HEK293 (cell line): ENCODE measurements around the gene ZFP36L1.

Experiments
- BCL11A ChIP-seq: fragments of 450-650 bp; formaldehyde crosslinking; IDR thresholded peaks from 2 replicates; pipeline ENCODE4 v1.5.1; 2016; ENCODE audit warnings: low read depth, missing biosample characterization, missing genetic modification characterization
- EGR2 ChIP-seq: fragments of 450-650 bp; formaldehyde crosslinking; IDR thresholded peaks from 2 replicates; pipeline ENCODE4 v1.5.1; 2016; ENCODE audit warnings: low read depth, missing biosample characterization, missing genetic modification characterization
- GLIS2 ChIP-seq: fragments of 450-650 bp; formaldehyde crosslinking; IDR thresholded peaks from 2 replicates; pipeline ENCODE4 v1.5.1; 2016; ENCODE audit warnings: missing biosample characterization, missing genetic modification characterization
- IKZF3 ChIP-seq: fragments of 450-650 bp; IDR thresholded peaks from 2 replicates; pipeline ENCODE4 v1.5.0; 2018; ENCODE audit warnings: missing biosample characterization, mild to moderate bottlenecking, missing genetic modification characterization, moderate library complexity
- KLF1 ChIP-seq: fragments of 450-650 bp; formaldehyde crosslinking; IDR thresholded peaks from 2 replicates; pipeline ENCODE4 v1.5.1; 2016; ENCODE audit warnings: missing biosample characterization, missing genetic modification characterization
- SP3 ChIP-seq: fragments of 450-650 bp; formaldehyde crosslinking; IDR thresholded peaks from 2 replicates; pipeline ENCODE4 v1.5.1; 2016; ENCODE audit warnings: missing biosample characterization, missing genetic modification characterization
- ZBTB17 ChIP-seq: fragments of 450-650 bp; formaldehyde crosslinking; IDR thresholded peaks from 2 replicates; pipeline ENCODE4 v1.5.1; 2016; ENCODE audit warnings: missing biosample characterization, missing genetic modification characterization
- ZBTB20 ChIP-seq: fragments of 450-650 bp; formaldehyde crosslinking; IDR thresholded peaks from 2 replicates; pipeline ENCODE4 v1.5.1; 2016; ENCODE audit warnings: missing biosample characterization, missing genetic modification characterization
- ZBTB8A ChIP-seq: fragments of 450-650 bp; formaldehyde crosslinking; IDR thresholded peaks from 2 replicates; pipeline ENCODE4 v1.5.1; 2016; ENCODE audit warnings: missing biosample characterization, missing genetic modification characterization
- ZFHX2 ChIP-seq: fragments of 450-650 bp; formaldehyde crosslinking; conservative IDR thresholded peaks from 2 replicates; pipeline ENCODE4 v1.5.1; 2016; ENCODE audit warnings: missing biosample characterization, missing genetic modification characterization
- ZNF10 ChIP-seq: fragments of 450-650 bp; formaldehyde crosslinking; IDR thresholded peaks from 2 replicates; pipeline ENCODE4 v1.5.1; 2017; ENCODE audit warnings: missing biosample characterization, missing genetic modification characterization
- ZNF155 ChIP-seq: fragments of 450-650 bp; formaldehyde crosslinking; IDR thresholded peaks from 2 replicates; pipeline ENCODE4 v1.5.1; 2016; ENCODE audit warnings: missing biosample characterization, missing genetic modification characterization
- ZNF174 ChIP-seq: fragments of 450-650 bp; formaldehyde crosslinking; IDR thresholded peaks from 2 replicates; pipeline ENCODE4 v1.5.0; 2017; ENCODE audit warnings: missing biosample characterization, mild to moderate bottlenecking, missing genetic modification characterization
- ZNF37A ChIP-seq: fragments of 450-650 bp; IDR thresholded peaks from 2 replicates; pipeline ENCODE4 v1.5.1; 2018; ENCODE audit warnings: missing biosample characterization, missing genetic modification characterization
- ZNF391 ChIP-seq: fragments of 450-650 bp; formaldehyde crosslinking; IDR thresholded peaks from 2 replicates; pipeline ENCODE4 v1.5.1; 2016; ENCODE audit warnings: low read depth, missing biosample characterization, missing genetic modification characterization, borderline replicate concordance
- ZNF404 ChIP-seq: fragments of 450-650 bp; formaldehyde crosslinking; IDR thresholded peaks from 2 replicates; pipeline ENCODE4 v1.5.1; 2017; ENCODE audit warnings: missing biosample characterization, missing genetic modification characterization
- ZNF473 ChIP-seq: fragments of 450-650 bp; formaldehyde crosslinking; IDR thresholded peaks from 2 replicates; pipeline ENCODE4 v1.5.1; 2017; ENCODE audit warnings: missing biosample characterization, missing genetic modification characterization
- ZNF48 ChIP-seq: fragments of 450-650 bp; formaldehyde crosslinking; IDR thresholded peaks from 2 replicates; pipeline ENCODE4 v1.5.1; 2016; ENCODE audit warnings: missing biosample characterization, missing genetic modification characterization
- ZNF521 ChIP-seq: fragments of 450-650 bp; formaldehyde crosslinking; IDR thresholded peaks from 2 replicates; pipeline ENCODE4 v1.5.1; 2017; ENCODE audit warnings: missing biosample characterization, mild to moderate bottlenecking, missing genetic modification characterization
- ZNF530 ChIP-seq: fragments of 450-650 bp; formaldehyde crosslinking; IDR thresholded peaks from 2 replicates; pipeline ENCODE4 v1.5.1; 2016; ENCODE audit warnings: low read depth, missing biosample characterization, missing genetic modification characterization
- ZNF544 ChIP-seq: fragments of 450-650 bp; formaldehyde crosslinking; IDR thresholded peaks from 2 replicates; pipeline ENCODE4 v1.5.0; 2017; ENCODE audit warnings: missing biosample characterization, missing genetic modification characterization
- ZNF585B ChIP-seq: fragments of 450-650 bp; formaldehyde crosslinking; IDR thresholded peaks from 2 replicates; pipeline ENCODE4 v1.5.1; 2016; ENCODE audit warnings: missing biosample characterization, missing genetic modification characterization
- ZNF610 ChIP-seq: fragments of 450-650 bp; formaldehyde crosslinking; IDR thresholded peaks from 2 replicates; pipeline ENCODE4 v1.5.1; 2016; ENCODE audit warnings: missing biosample characterization, missing genetic modification characterization, borderline replicate concordance
- ZNF623 ChIP-seq: fragments of 450-650 bp; formaldehyde crosslinking; IDR thresholded peaks from 2 replicates; pipeline ENCODE4 v1.5.1; 2016; ENCODE audit warnings: missing biosample characterization, missing genetic modification characterization
- TF ChIP-seq, protein P1 (sequence below): fragments of 450-650 bp; formaldehyde crosslinking; IDR thresholded peaks from 2 replicates; pipeline ENCODE4 v1.5.1; 2016; ENCODE audit warnings: missing biosample characterization, missing genetic modification characterization
- TF ChIP-seq, protein P2 (sequence below): fragments of 450-650 bp; formaldehyde crosslinking; IDR thresholded peaks from 2 replicates; pipeline ENCODE4 v1.5.1; 2016; ENCODE audit warnings: missing biosample characterization, missing genetic modification characterization
- TF ChIP-seq, protein P3 (sequence below): fragments of 450-650 bp; formaldehyde crosslinking; IDR thresholded peaks from 2 replicates; pipeline ENCODE4 v1.5.1; 2016; ENCODE audit warnings: missing biosample characterization, missing genetic modification characterization
- TF ChIP-seq, protein P4 (sequence below): fragments of 450-650 bp; formaldehyde crosslinking; IDR thresholded peaks from 2 replicates; pipeline ENCODE4 v1.5.1; 2016; ENCODE audit warnings: missing biosample characterization, missing genetic modification characterization

ZFP36L1 gene

DNA sequence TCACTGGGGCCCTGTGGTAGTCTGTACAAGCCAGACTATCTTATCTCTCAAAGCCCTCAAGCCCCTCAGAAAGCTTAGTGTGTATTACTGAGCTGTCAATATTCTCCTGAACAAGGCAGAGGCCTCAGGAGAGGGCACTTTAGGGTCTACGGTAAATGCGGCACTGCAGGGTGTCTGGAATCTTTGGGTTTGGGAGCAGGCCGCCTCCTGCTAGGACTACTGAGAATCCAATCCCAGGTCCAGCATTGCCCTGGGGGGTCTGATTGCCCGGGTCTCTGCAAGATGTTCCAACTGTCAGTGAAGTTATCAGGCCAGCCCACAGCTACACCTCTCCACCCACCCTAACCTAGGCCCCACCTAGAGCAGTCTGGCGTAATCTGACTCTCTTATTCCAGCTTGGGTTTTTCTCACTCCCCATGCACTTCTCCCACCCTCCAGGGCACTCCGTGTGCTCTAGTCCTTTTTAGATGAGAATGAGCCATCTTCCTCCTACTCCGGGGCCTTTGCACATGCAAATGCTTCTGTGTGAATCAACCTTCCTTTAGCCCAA, 4.3 kb upstream of the ZFP36L1 start (continued):
- TF ChIP-seq, protein P1, sequence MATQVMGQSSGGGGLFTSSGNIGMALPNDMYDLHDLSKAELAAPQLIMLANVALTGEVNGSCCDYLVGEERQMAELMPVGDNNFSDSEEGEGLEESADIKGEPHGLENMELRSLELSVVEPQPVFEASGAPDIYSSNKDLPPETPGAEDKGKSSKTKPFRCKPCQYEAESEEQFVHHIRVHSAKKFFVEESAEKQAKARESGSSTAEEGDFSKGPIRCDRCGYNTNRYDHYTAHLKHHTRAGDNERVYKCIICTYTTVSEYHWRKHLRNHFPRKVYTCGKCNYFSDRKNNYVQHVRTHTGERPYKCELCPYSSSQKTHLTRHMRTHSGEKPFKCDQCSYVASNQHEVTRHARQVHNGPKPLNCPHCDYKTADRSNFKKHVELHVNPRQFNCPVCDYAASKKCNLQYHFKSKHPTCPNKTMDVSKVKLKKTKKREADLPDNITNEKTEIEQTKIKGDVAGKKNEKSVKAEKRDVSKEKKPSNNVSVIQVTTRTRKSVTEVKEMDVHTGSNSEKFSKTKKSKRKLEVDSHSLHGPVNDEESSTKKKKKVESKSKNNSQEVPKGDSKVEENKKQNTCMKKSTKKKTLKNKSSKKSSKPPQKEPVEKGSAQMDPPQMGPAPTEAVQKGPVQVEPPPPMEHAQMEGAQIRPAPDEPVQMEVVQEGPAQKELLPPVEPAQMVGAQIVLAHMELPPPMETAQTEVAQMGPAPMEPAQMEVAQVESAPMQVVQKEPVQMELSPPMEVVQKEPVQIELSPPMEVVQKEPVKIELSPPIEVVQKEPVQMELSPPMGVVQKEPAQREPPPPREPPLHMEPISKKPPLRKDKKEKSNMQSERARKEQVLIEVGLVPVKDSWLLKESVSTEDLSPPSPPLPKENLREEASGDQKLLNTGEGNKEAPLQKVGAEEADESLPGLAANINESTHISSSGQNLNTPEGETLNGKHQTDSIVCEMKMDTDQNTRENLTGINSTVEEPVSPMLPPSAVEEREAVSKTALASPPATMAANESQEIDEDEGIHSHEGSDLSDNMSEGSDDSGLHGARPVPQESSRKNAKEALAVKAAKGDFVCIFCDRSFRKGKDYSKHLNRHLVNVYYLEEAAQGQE (tag by site-specific recombination), result no peak
- TF ChIP-seq EGR2 (tag by site-specific recombination) (peak; percentile 33; the same call in 1 of the 2 replicates), ZNF521 (tag by site-specific recombination) (no peak), ZNF48 (tag by site-specific recombination) (no peak), ZBTB8A (no peak), ZNF404 (tag by site-specific recombination) (no peak), ZNF585B (no peak), IKZF3 (tag by site-specific recombination) (no peak), SP3 (tag by site-specific recombination) (no peak), ZNF473 (tag by site-specific recombination) (no peak), KLF1 (peak; percentile 27; the same call in 1 of the 2 replicates), ZNF530 (no peak), ZNF10 (tag by site-specific recombination) (no peak), ZNF174 (no peak), ZNF391 (no peak), ZBTB17 (no peak), ZNF623 (tag by site-specific recombination) (peak; percentile 88), BCL11A (tag by site-specific recombination) (no peak), ZNF544 (tag by site-specific recombination) (no peak), ZFHX2 (tag by site-specific recombination) (peak; percentile 49), ZNF610 (tag by site-specific recombination) (no peak), ZNF37A (tag by site-specific recombination) (no peak), GLIS2 (tag by site-specific recombination) (peak; percentile 34; the same call in 1 of the 2 replicates), ZBTB20 (peak; percentile 47; the same call in 1 of the 2 replicates), ZNF155 (tag by site-specific recombination) (no peak)
- TF ChIP-seq, protein P2, sequence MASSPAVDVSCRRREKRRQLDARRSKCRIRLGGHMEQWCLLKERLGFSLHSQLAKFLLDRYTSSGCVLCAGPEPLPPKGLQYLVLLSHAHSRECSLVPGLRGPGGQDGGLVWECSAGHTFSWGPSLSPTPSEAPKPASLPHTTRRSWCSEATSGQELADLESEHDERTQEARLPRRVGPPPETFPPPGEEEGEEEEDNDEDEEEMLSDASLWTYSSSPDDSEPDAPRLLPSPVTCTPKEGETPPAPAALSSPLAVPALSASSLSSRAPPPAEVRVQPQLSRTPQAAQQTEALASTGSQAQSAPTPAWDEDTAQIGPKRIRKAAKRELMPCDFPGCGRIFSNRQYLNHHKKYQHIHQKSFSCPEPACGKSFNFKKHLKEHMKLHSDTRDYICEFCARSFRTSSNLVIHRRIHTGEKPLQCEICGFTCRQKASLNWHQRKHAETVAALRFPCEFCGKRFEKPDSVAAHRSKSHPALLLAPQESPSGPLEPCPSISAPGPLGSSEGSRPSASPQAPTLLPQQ (tag by site-specific recombination), result no peak
- TF ChIP-seq, protein P3, sequence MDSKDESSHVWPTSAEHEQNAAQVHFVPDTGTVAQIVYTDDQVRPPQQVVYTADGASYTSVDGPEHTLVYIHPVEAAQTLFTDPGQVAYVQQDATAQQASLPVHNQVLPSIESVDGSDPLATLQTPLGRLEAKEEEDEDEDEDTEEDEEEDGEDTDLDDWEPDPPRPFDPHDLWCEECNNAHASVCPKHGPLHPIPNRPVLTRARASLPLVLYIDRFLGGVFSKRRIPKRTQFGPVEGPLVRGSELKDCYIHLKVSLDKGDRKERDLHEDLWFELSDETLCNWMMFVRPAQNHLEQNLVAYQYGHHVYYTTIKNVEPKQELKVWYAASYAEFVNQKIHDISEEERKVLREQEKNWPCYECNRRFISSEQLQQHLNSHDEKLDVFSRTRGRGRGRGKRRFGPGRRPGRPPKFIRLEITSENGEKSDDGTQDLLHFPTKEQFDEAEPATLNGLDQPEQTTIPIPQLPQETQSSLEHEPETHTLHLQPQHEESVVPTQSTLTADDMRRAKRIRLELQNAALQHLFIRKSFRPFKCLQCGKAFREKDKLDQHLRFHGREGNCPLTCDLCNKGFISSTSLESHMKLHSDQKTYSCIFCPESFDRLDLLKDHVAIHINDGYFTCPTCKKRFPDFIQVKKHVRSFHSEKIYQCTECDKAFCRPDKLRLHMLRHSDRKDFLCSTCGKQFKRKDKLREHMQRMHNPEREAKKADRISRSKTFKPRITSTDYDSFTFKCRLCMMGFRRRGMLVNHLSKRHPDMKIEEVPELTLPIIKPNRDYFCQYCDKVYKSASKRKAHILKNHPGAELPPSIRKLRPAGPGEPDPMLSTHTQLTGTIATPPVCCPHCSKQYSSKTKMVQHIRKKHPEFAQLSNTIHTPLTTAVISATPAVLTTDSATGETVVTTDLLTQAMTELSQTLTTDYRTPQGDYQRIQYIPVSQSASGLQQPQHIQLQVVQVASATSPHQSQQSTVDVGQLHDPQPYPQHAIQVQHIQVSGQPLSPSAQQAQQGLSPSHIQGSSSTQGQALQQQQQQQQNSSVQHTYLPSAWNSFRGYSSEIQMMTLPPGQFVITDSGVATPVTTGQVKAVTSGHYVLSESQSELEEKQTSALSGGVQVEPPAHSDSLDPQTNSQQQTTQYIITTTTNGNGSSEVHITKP (tag by site-specific recombination), result peak; percentile 55
- TF ChIP-seq, protein P4, sequence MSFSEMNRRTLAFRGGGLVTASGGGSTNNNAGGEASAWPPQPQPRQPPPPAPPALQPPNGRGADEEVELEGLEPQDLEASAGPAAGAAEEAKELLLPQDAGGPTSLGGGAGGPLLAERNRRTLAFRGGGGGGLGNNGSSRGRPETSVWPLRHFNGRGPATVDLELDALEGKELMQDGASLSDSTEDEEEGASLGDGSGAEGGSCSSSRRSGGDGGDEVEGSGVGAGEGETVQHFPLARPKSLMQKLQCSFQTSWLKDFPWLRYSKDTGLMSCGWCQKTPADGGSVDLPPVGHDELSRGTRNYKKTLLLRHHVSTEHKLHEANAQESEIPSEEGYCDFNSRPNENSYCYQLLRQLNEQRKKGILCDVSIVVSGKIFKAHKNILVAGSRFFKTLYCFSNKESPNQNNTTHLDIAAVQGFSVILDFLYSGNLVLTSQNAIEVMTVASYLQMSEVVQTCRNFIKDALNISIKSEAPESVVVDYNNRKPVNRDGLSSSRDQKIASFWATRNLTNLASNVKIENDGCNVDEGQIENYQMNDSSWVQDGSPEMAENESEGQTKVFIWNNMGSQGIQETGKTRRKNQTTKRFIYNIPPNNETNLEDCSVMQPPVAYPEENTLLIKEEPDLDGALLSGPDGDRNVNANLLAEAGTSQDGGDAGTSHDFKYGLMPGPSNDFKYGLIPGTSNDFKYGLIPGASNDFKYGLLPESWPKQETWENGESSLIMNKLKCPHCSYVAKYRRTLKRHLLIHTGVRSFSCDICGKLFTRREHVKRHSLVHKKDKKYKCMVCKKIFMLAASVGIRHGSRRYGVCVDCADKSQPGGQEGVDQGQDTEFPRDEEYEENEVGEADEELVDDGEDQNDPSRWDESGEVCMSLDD (tag by site-specific recombination), result no peak
